CD4-positive, alpha-beta memory T cell (primary cell): ENCODE results near the gene METTL9. TPM values are rescaled to one million over a fixed set of nuclear protein-coding genes. Genes with fewer than 3 reads are reported as not detected.
A peak's percentile ranks its signal among the peaks of the same experiment; 100 is the strongest.
"Not testable (repeated sequence)": the region's sequence is repeated elsewhere in the genome, so short reads cannot be mapped to it uniquely, and the experiment has no call there.

Experiments
- CTCF ChIA-PET: fragments of 350-600 bp; sonication (Branson Sonifier 250); formaldehyde crosslinking; loops from one replicate; lab custom pipeline; 2021; ENCODE audit warnings: inconsistent platforms; ENCODE audit not compliant: partially characterized antibody; lab: Charles Lee
- POLR2A ChIA-PET: fragments of 350-600 bp; sonication (Branson Sonifier 250); formaldehyde crosslinking; loops from one replicate; lab custom pipeline; 2021; ENCODE audit not compliant: partially characterized antibody; lab: Charles Lee
- DNase-seq, 5 donors: peaks; one replicate each; pipeline versions ENCODE4 v3.0.0 to v3.0.0-alpha.2; 2020 to 2022; ENCODE audit warnings: mixed read lengths in 1 of 5
- H3K27ac ChIP-seq: one replicate; pipeline ENCODE4 v1.7.0; 2013; ENCODE audit warnings: low read depth, low read length
- H3K27me3 ChIP-seq: 2 replicates; pipeline ENCODE4 v1.7.0; 2013; ENCODE audit warnings: mild to moderate bottlenecking, low read length, moderate library complexity; ENCODE audit not compliant: insufficient read depth
- H3K36me3 ChIP-seq: 2 replicates; pipeline ENCODE4 v1.7.0; 2013; ENCODE audit warnings: mild to moderate bottlenecking, low read length, moderate library complexity; ENCODE audit not compliant: insufficient read depth
- H3K4me1 ChIP-seq: 2 replicates; pipeline ENCODE4 v1.7.0; 2013; ENCODE audit warnings: mild to moderate bottlenecking, low read length, moderate library complexity; ENCODE audit not compliant: insufficient read depth
- H3K4me3 ChIP-seq, 2 donors: one replicate each; pipeline ENCODE4 v1.7.0; 2013; ENCODE audit warnings: low read length in 2 of 2, mild to moderate bottlenecking in 1 of 2
- H3K9me3 ChIP-seq, 2 donors: one replicate each; pipeline ENCODE4 v1.7.0; 2013; ENCODE audit warnings: low read length in 2 of 2, control low read depth in 1 of 2; ENCODE audit not compliant: control insufficient read depth in 1 of 2
- H3K27ac Mint-ChIP-seq, 7 donors: one replicate each; pipeline ENCODE4 v1.8.0; 2020 to 2021; ENCODE audit warnings: mixed read lengths in 7 of 7, mild to moderate bottlenecking in 6 of 7, inconsistent platforms in 3 of 7, moderate library complexity in 3 of 7
- H3K27me3 Mint-ChIP-seq, 2 donors: one replicate each; pipeline ENCODE4 v1.8.0; 2020 to 2021; ENCODE audit warnings: mixed read lengths in 2 of 2
- H3K36me3 Mint-ChIP-seq, 2 donors: one replicate each; pipeline ENCODE4 v1.8.0; 2020 to 2021; ENCODE audit warnings: mixed read lengths in 2 of 2, inconsistent platforms in 1 of 2, mild to moderate bottlenecking in 1 of 2
- H3K4me1 Mint-ChIP-seq, 4 donors: one replicate each; pipeline ENCODE4 v1.8.0; 2020 to 2021; ENCODE audit warnings: mixed read lengths in 4 of 4, mild to moderate bottlenecking in 1 of 4
- H3K4me3 Mint-ChIP-seq, 8 donors: one replicate each; pipeline ENCODE4 v1.8.0; 2020 to 2021; ENCODE audit warnings: mixed read lengths in 8 of 8, mild to moderate bottlenecking in 7 of 8, moderate library complexity in 6 of 8, inconsistent platforms in 3 of 8
- H3K9me3 Mint-ChIP-seq, 8 donors: one replicate each; pipeline ENCODE4 v1.8.0; 2020 to 2021; ENCODE audit warnings: mixed read lengths in 8 of 8, mild to moderate bottlenecking in 5 of 8, inconsistent platforms in 3 of 8, moderate library complexity in 1 of 8
- intact Hi-C: fragments of 100-400 bp; cut with micrococcal nuclease; formaldehyde crosslinking; loops from one replicate; pipeline ENCODE4 v1.15.1; 2023
- polyA plus RNA-seq, 2 donors: library from polyadenylated mRNA; unstranded; fragments of 300-500 nt; fragmentation: Illumina TruSeq; gene quantifications; one replicate each; pipeline ENCODE4 v1.2.3, GENCODE V29; 2021
- total RNA-seq, 2 experiments: library from RNA; stranded (reverse); gene quantifications; one replicate each; pipeline ENCODE4 v1.2.3, GENCODE V29; 2021

The METTL9 gene
- total and polyA plus RNA-seq, 4 experiments from 2014 or later, result 71.1 to 175 (median 107) TPM

DNA sequence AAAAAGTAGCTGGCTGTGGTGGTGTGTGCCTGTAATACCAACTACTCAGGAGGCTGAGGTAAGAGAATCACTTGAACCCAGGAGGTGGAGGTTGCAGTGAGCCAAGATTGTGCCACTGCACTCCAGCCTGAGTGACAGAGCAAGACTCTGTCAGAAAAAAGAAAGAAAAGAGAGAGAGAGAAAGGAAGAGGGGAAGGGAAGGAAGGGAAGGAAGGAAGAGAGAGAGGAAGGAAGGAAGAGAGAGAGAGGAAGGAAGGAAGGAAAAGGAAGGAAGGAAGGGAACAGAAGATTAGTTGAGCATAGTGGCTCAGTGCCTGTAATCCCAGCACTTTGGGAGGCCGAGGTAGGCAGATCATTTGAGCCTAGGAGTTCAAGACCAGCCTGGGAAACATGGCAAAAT lies 35.0 kb upstream of the METTL9 start:
- H3K27me3 ChIP-seq, intact Hi-C loops, H3K36me3 Mint-ChIP-seq, H3K27ac ChIP-seq, H3K36me3 ChIP-seq, H3K4me1 ChIP-seq, POLR2A ChIA-PET, H3K4me3 ChIP-seq, H3K9me3 Mint-ChIP-seq, H3K9me3 ChIP-seq, H3K27me3 Mint-ChIP-seq, DNase-seq: not testable (repeated sequence)
- CTCF ChIA-PET, result interaction anchor here (1.5 to 1.9 kb wide), 2 partner anchors 11 to 376 kb away, joined by 4 to 5 read pairs; no protein-coding TSS in a partner anchor
- Mint-ChIP-seq H3K4me1 (peaks cover 5 to 18% (median 7%) of the 10 kb centered on the region in 4 donors), H3K4me3 (peak overlapping the region in 1 of 8 donors; percentile 1), H3K27ac (peak overlapping the region in 1 of 7 donors; percentile 40)

DNA sequence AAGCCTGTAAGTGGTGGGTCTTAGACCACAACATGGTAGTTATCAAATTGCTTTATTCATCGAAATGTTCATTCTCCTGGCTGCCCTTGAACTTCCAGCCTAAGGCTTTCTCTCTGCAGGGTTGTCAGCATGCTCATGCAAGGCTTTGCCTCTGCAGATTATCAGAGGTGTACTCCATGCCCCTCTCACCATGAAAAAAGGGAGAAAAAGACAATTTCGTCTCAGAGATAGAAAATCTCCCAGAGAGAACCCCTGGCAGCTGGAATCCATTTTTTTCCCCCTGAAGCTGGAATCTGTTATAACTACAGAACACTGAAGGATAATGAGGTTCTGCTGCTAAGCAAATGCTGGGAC lies 33.9 kb upstream of the METTL9 start:
- intact Hi-C loops, result no loop called here
- peaks cover 5 to 18% (median 7%) of the 10 kb centered on the region in 4 donors for H3K4me1 Mint-ChIP-seq

DNA sequence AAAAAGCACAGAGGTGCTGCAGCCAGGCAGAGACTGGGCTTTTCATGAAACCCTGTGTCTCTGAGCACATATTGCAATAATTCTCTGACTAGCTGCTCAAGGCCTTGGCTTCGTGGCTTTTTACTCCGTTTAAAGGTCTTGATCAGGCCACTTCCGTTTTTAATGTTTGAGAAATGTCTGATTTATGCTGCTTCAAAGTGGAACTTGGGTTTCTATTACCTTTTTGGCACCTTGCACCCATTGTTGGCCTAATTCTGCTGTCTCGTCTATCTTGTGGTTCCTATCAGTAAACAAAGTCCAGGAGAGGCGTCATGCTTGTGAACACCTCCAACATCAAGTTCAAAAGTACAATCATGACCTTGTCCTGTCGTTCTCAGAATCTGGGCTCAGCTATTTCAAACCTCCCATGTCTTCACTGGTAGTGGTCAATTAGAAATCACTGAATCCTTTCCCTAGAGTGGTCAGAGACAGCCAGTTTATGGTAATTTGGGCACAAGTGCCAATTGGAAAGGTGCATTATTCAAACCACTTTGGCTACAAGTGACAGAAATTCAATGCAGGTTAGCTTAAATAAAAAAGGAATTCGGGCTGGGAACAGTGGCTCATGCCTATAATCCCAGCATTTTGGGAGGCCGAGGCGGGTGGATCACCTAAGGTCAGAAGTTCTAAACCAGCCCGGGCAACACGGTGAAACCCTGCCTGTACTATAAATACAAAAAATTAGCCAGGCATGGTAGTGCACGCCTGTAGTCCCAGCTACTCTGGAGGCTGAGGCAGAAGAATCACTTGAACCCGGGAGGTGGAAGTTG lies 33.3 kb upstream of the METTL9 start:
- Histone ChIP-seq H3K4me1 (peaks cover 8% of the 10 kb centered on the region), H3K27me3 (no peaks in the 10 kb centered on the region), H3K36me3 (no peaks in the 10 kb centered on the region), H3K27ac (no peak overlapping the region), H3K4me3 (no peak overlapping the region), H3K9me3 (no peaks in the 10 kb centered on the region)
- ChIA-PET CTCF (interaction anchor here (1.1 to 2.0 kb wide), 3 partner anchors 10 to 754 kb away, joined by 3 to 8 read pairs (median 4); no protein-coding TSS in a partner anchor), POLR2A (no interaction called here)
- peaks cover 5 to 18% (median 7%) of the 10 kb centered on the region in 4 donors for H3K4me1 Mint-ChIP-seq
- H3K9me3 Mint-ChIP-seq, result no peaks in the 10 kb centered on the region
- H3K4me3 Mint-ChIP-seq, result no peak overlapping the region
- H3K27ac Mint-ChIP-seq, result peak overlapping the region in 3 of 7 donors; percentile 31 to 74 (median 44)
- intact Hi-C loops, result no loop called here
- peaks cover 1 to 6% of the 10 kb centered on the region in 2 donors for H3K27me3 Mint-ChIP-seq
- DNase-seq, result peak in 3 of 5 donors; percentile 14 to 50 (median 39)
- no peaks in the 10 kb centered on the region for H3K36me3 Mint-ChIP-seq

More for the DNA sequence above, 33.9 kb upstream of the METTL9 start:
- no peak overlapping the region for H3K27ac ChIP-seq
- no peaks in the 10 kb centered on the region for H3K9me3 Mint-ChIP-seq
- no peaks in the 10 kb centered on the region for H3K36me3 Mint-ChIP-seq
- H3K4me1 ChIP-seq, result peaks cover 8% of the 10 kb centered on the region
- no peak overlapping the region for H3K4me3 Mint-ChIP-seq
- no peak for DNase-seq
- H3K9me3 ChIP-seq, result no peaks in the 10 kb centered on the region
- no peaks in the 10 kb centered on the region for H3K36me3 ChIP-seq
- H3K27ac Mint-ChIP-seq, result peak overlapping the region in 1 of 7 donors; percentile 47
- H3K27me3 ChIP-seq, result no peaks in the 10 kb centered on the region
- ChIA-PET POLR2A (no interaction called here), CTCF (interaction anchor here (0.6 to 2.0 kb wide), 4 partner anchors 10 to 754 kb away, joined by 3 to 8 read pairs (median 4); no protein-coding TSS in a partner anchor)
- peaks cover under 1 to 6% of the 10 kb centered on the region in 2 donors for H3K27me3 Mint-ChIP-seq
- H3K4me3 ChIP-seq, result no peak overlapping the region

DNA sequence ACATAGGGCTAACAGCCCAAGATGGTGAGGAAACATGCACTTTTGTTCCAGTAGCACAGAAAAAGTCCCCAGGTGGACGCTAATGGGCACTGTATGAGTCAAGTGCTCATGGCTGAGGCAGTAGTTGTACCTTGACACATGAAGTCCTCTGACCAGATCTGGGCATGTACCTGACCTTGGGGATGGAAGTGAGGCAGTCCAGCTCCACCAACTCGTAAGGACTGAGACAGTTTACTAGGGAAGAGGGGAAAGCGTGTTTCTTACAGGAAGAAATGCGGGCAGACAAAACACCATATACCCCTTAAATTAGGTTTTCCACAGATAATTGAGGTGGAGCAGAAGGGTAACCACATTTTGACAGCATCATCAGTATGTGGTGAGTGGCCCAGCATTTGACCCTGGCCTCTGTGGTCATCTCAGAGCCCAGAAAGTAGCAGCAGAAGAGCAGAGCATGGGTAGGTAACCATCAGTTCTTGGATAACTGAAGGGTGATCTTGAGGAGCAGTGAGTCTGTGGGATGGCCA lies 32.4 kb upstream of the METTL9 start:
- peaks cover 8% of the 10 kb centered on the region for H3K4me1 ChIP-seq
- H3K9me3 Mint-ChIP-seq, result no peaks in the 10 kb centered on the region
- H3K27ac ChIP-seq, result no peak overlapping the region
- H3K27me3 Mint-ChIP-seq, result peaks cover 1 to 9% of the 10 kb centered on the region in 2 donors
- H3K36me3 Mint-ChIP-seq, result no peaks in the 10 kb centered on the region
- H3K36me3 ChIP-seq, result no peaks in the 10 kb centered on the region
- peaks cover 5 to 18% (median 7%) of the 10 kb centered on the region in 4 donors for H3K4me1 Mint-ChIP-seq
- H3K4me3 ChIP-seq, result no peak overlapping the region
- intact Hi-C loops, result no loop called here
- CTCF ChIA-PET, result interaction anchor here (1.0 to 1.5 kb wide), 2 partner anchors 90 to 142 kb away, joined by 3 to 4 read pairs; no protein-coding TSS in a partner anchor
- H3K27me3 ChIP-seq, result no peaks in the 10 kb centered on the region
- H3K27ac Mint-ChIP-seq, result peak overlapping the region in 1 of 7 donors; percentile 9
- POLR2A ChIA-PET, result no interaction called here
- no peaks in the 10 kb centered on the region for H3K9me3 ChIP-seq
- H3K4me3 Mint-ChIP-seq, result no peak overlapping the region
- DNase-seq, result no peak

- H3K27ac Mint-ChIP-seq, H3K36me3 Mint-ChIP-seq, intact Hi-C loops, DNase-seq, H3K4me3 Mint-ChIP-seq, H3K4me3 ChIP-seq, H3K4me1 ChIP-seq, POLR2A ChIA-PET, H3K9me3 ChIP-seq, H3K36me3 ChIP-seq, H3K27me3 ChIP-seq, H3K27me3 Mint-ChIP-seq, H3K9me3 Mint-ChIP-seq, H3K27ac ChIP-seq: not testable (repeated sequence)
- peaks cover 5 to 18% (median 7%) of the 10 kb centered on the region in 4 donors for H3K4me1 Mint-ChIP-seq
- CTCF ChIA-PET, result interaction anchor here (1.0 to 1.5 kb wide), 3 partner anchors 14 to 141 kb away, joined by 3 to 4 read pairs (median 3); no protein-coding TSS in a partner anchor
Measured at GRCh38 chr16:21567496-21567895, 31.9 kb upstream of the METTL9 start.

- Histone ChIP-seq H3K27ac (no peak overlapping the region), H3K27me3 (no peaks in the 10 kb centered on the region), H3K4me1 (peaks cover 8% of the 10 kb centered on the region), H3K4me3 (no peak overlapping the region), H3K36me3 (no peaks in the 10 kb centered on the region), H3K9me3 (no peaks in the 10 kb centered on the region)
- Mint-ChIP-seq H3K9me3 (no peaks in the 10 kb centered on the region), H3K27me3 (peaks cover 1 to 9% of the 10 kb centered on the region in 2 donors), H3K27ac (no peak overlapping the region), H3K36me3 (no peaks in the 10 kb centered on the region), H3K4me3 (no peak overlapping the region), H3K4me1 (peaks cover 5 to 18% (median 7%) of the 10 kb centered on the region in 4 donors)
- POLR2A ChIA-PET, result no interaction called here
- no peak for DNase-seq
- CTCF ChIA-PET, result interaction anchor here (1.0 to 1.5 kb wide), 3 partner anchors 9 to 89 kb away, joined by 3 to 4 read pairs (median 3); no protein-coding TSS in a partner anchor
- intact Hi-C loops, result no loop called here
Measured at GRCh38 chr16:21568502-21569189, 30.7 kb upstream of the METTL9 start.

GRCh38 chr16:21570676-21571017 lies 28.7 kb upstream of the METTL9 start:
- CTCF ChIA-PET, result no interaction called here
- Histone ChIP-seq H3K9me3 (no peaks in the 10 kb centered on the region), H3K4me3 (no peak overlapping the region), H3K36me3 (no peaks in the 10 kb centered on the region), H3K27me3 (no peaks in the 10 kb centered on the region), H3K4me1 (peaks cover 4% of the 10 kb centered on the region), H3K27ac (no peak overlapping the region)
- intact Hi-C loops, result no loop called here
- H3K4me1 Mint-ChIP-seq, result peaks cover 3 to 6% (median 5%) of the 10 kb centered on the region in 4 donors
- no peak for DNase-seq
- H3K27ac Mint-ChIP-seq, result no peak overlapping the region
- POLR2A ChIA-PET, result no interaction called here
- H3K4me3 Mint-ChIP-seq, result no peak overlapping the region
- H3K36me3 Mint-ChIP-seq, result no peaks in the 10 kb centered on the region
- H3K9me3 Mint-ChIP-seq, result no peaks in the 10 kb centered on the region
- H3K27me3 Mint-ChIP-seq, result peaks cover 1 to 9% of the 10 kb centered on the region in 2 donors
